ENCODE measurements around the gene MESP2. TPM values are rescaled to one million over a fixed set of nuclear protein-coding genes. Genes with fewer than 3 reads are reported as not detected.

Gene MESP2
- total and polyA plus RNA-seq, 8 donors = 0.14 to 0.35 (median 0.34) TPM; not detected in 5

GRCh38 chr15:89759835-89760234, 16.3 kb upstream of the MESP2 start:
- H3K9me3 ChIP-seq = no peaks in the 10 kb centered on the region
- H3K4me1 ChIP-seq = peaks cover 5 to 19% of the 10 kb centered on the region in 2 donors
- H3K27ac ChIP-seq = no peak overlapping the region
- H3K4me3 ChIP-seq = no peak overlapping the region
- no peak for TF ChIP-seq CTCF (IDR thresholded peaks at IDR 0.05)
- H3K36me3 ChIP-seq = no peaks in the 10 kb centered on the region
- ATAC-seq = no peak
- no peaks in the 10 kb centered on the region for H3K27me3 ChIP-seq
- intact Hi-C loops (cut with DNase I) = loop anchor here in 1 of 2 donors (5.0 kb wide), 1 partner anchor 117 kb away; no protein-coding TSS in a partner anchor
- no peak for DNase-seq

GRCh38 chr15:89760303-89761008, 15.7 kb upstream of the MESP2 start:
- DNase-seq (peak in 3 of 4 donors; percentile 71 to 97 (median 80)), ATAC-seq (peak; percentile 96)
- Histone ChIP-seq H3K27ac (no peak overlapping the region), H3K4me3 (no peak overlapping the region), H3K27me3 (no peaks in the 10 kb centered on the region), H3K4me1 (peaks cover 5 to 19% of the 10 kb centered on the region in 2 donors), H3K9me3 (no peaks in the 10 kb centered on the region), H3K36me3 (no peaks in the 10 kb centered on the region)
- TF ChIP-seq CTCF (IDR thresholded peaks at IDR 0.05) = peak; percentile 94 to 95
- intact Hi-C loops (cut with DNase I) = loop anchor here in 1 of 2 donors (5.0 kb wide), 1 partner anchor 117 kb away; no protein-coding TSS in a partner anchor

GRCh38 chr15:89761009-89761831, 14.9 kb upstream of the MESP2 start:
- Histone ChIP-seq H3K4me1 (peaks cover 5 to 19% of the 10 kb centered on the region in 2 donors), H3K4me3 (no peak overlapping the region), H3K27ac (peak overlapping the region; percentile 21 to 23), H3K36me3 (no peaks in the 10 kb centered on the region), H3K27me3 (no peaks in the 10 kb centered on the region), H3K9me3 (no peaks in the 10 kb centered on the region)
- intact Hi-C loops (cut with DNase I) = loop anchor here in 1 of 2 donors (5.0 kb wide), 1 partner anchor 116 kb away; no protein-coding TSS in a partner anchor
- DNase-seq (peak in 1 of 4 donors; percentile 74), ATAC-seq (peak; percentile 79)
- TF ChIP-seq CTCF (IDR thresholded peaks at IDR 0.05) = no peak

GRCh38 chr15:89761929-89762328, 14.2 kb upstream of the MESP2 start:
- Histone ChIP-seq H3K27ac (no peak overlapping the region), H3K4me3 (no peak overlapping the region), H3K9me3 (no peaks in the 10 kb centered on the region), H3K27me3 (no peaks in the 10 kb centered on the region), H3K4me1 (peaks cover 5 to 19% of the 10 kb centered on the region in 2 donors), H3K36me3 (no peaks in the 10 kb centered on the region)
- intact Hi-C loops (cut with DNase I) = loop anchor here in 1 of 2 donors (5.0 kb wide), 1 partner anchor 115 kb away; no protein-coding TSS in a partner anchor
- TF ChIP-seq CTCF (IDR thresholded peaks at IDR 0.05) = no peak
- DNase-seq (no peak), ATAC-seq (no peak)

- DNase-seq (no peak), ATAC-seq (no peak)
- intact Hi-C loops (cut with DNase I) = no loop called here
Observed at GRCh38 chr15:89765694-89766093, 10.4 kb upstream of the MESP2 start.

More at GRCh38 chr15:89765694-89766093, 10.4 kb upstream of the MESP2 start:
- Histone ChIP-seq H3K4me3 (no peak overlapping the region), H3K4me1 (peaks cover 3 to 15% of the 10 kb centered on the region in 2 donors), H3K27me3 (no peaks in the 10 kb centered on the region), H3K36me3 (no peaks in the 10 kb centered on the region), H3K9me3 (no peaks in the 10 kb centered on the region), H3K27ac (no peak overlapping the region)
- no peak for TF ChIP-seq CTCF (IDR thresholded peaks at IDR 0.05)

Data from left lung (tissue), 10 donors.